HG03025 (cell line): ENCODE results near the gene PIAS4.
A peak's percentile ranks its signal among the peaks of the same experiment; 100 is the strongest.

ENCODE experiments used
- ATAC-seq: cut with Tn5 transposase; IDR thresholded peaks from one replicate; pipeline ENCODE4 v1.9.1; 2021; ENCODE audit warnings: mild to moderate bottlenecking, moderate library complexity; ENCODE audit not compliant: unreplicated experiment, low FRiP score

The PIAS4 gene

DNA sequence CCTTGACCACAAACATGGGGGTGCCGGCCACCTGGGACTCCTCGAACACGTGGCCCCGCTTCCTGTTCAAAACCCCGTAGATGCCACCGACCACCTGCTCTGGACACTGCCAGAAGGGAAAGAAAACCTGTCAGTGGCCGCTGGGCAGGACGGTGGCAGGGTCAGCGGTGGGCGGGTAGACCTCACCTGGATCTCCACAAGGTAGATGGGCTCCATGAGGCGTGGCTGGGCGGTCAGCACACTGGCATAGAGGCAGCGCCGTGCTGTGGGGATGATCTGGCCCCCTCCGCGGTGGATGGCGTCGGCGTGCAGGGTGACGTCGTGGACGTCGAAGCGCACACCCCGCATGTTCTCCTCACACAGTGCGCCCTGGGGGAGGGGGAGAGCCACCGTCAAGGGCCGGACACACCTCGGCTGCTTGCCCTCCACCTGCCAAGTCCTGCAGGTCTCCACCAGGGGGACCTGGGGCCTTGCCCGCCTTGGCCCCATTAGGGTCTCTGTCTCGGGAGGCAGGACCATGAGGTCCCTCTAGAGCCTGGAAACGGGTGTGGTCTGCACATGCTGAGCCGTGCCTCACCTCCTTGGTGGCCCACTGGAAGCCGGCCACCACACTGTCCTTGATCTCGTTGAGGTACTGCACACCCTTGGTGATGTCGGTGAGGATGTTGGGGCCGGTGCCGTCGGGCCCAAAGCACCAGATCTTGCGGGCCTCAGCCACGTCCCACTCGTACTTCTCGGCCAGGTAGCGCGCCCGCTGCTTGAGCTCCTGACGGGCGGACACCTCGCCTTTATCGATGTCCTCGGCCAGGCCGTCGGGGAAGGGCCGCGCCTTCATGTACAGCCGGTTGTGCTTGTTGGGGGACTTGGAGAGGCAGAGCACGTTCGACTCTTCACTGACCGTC lies 30.0 kb upstream of the PIAS4 start:
- ATAC-seq, result no peak

DNA sequence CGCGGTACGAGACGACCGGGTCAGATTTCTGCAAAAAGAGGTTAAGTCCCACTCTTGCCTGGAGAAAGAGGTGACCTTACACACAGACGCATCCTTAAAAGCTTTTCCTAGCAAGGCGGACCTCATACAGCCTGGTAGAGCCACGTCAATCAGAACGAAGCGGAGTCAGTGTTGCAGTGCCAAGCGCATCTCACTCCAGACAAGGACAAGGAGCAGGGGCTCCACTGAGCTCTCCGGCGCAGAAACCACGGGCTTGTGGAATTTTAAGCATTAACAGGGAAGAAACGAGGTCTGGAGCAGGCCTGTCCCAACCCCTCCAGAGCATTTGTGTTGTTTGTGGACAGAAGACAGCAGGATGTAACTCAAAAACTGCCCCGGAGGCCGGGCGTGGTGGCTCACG lies 29.4 kb upstream of the PIAS4 start:
- no peak for ATAC-seq

DNA sequence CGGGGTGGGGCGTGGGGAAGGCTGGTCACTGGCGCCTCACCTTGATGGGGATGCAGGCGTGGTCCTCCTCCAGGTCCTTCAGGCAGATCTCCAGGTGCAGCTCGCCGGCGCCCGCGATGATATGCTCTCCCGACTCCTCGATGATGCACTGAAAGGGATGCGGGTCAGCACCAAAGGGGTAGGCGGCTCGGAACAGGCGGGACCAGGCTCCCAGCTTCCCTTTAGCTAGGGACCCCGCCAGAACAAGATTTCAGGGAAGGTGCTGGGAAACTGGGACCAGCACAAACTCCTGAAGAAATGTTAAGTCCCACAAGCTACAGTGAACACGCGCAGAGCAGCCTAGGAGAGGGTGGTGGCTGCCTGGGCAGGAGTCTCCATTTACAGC lies 28.3 kb upstream of the PIAS4 start:
- ATAC-seq, result no peak

DNA sequence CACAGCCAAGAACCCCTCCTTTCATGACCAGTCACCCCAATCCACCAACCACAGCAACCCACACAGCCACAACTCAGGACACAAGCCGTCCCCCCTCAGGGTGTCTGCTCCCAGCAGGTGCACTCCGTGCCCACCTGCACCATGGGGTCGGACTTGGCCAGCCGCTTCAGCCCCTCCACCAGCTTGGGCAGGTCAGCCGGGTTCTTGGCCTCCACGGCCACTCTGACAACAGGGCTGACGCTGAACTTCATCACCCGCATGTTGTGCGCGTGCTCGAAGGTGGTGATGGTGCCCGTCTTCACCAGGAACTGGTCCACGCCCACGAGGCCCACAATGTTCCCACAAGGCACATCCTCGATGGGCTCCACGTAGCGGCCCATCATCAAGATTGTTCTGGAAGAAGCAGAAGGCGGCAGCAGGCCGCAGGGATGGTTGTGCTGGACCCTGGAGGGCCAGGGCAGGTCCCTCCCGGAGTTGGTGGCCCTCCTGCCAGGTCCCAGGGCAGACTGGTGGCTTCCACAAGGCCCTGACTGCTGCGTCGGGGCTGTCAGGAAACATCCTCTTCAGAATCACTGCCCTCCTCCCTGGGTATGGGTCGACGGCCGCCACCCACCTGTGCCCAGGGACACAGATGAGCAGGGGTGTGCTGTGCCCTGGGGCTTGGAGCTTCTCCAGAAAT lies 27.7 kb upstream of the PIAS4 start:
- no peak for ATAC-seq

DNA sequence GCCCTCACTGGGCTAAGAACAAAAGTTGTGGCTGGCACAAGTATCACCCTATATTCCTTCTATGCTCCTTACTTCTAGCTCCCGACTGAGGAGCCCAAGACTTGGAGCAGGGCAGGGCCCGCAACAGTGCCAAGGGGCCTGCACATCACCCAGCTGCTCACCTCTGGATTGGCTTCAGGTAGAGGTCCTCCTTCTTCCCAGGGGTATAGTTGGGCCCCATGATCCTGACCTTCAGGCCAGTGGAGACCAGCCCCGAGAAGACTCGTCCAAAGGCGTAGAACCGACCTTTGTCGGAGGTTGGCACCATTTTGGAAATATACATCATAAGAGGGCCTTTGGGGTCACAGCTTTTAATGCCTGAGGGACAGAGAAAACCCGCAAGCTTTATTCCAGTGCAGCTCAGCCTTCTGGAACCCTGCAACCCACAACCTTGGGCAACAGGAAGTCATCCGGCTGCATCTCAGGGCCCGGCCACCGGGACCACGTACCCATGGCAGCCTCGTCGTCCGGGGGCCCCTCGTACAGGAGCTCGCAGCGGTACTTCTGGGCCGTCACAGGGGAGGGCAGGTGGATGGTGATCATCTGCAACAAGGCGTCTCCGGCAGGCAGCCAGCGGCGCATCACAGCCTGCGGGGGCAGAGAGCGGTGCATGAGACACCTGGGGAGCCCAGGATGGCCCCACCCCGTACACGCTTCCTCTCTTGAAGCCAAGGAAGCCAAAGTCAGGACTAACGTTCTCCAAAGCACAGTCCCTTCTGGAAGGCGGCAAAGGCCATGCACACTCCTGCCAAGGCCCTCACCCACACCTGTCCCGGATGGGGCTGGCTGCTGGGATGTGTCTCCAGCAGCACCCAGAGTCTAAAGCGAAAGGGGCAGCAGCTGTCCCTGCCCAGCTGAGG lies 26.9 kb upstream of the PIAS4 start:
- no peak for ATAC-seq

DNA sequence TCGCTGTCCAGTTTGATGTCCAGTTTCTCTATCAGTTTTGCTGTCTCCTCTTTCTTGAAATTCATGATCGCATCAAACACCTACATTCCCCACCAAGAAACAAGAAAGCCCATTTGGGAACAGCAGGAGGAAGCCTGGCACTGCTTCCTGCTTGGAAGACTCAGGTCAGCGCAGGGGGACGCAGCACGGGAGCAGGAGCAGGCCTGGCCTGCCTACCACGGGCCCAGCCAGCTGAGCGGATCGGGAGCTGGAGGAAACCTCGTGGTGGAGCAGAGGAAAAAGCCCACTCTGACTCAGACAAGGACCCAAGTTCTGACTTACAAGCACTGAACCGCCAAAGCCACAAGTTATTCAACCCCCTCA lies 26.2 kb upstream of the PIAS4 start:
- ATAC-seq, result no peak

DNA sequence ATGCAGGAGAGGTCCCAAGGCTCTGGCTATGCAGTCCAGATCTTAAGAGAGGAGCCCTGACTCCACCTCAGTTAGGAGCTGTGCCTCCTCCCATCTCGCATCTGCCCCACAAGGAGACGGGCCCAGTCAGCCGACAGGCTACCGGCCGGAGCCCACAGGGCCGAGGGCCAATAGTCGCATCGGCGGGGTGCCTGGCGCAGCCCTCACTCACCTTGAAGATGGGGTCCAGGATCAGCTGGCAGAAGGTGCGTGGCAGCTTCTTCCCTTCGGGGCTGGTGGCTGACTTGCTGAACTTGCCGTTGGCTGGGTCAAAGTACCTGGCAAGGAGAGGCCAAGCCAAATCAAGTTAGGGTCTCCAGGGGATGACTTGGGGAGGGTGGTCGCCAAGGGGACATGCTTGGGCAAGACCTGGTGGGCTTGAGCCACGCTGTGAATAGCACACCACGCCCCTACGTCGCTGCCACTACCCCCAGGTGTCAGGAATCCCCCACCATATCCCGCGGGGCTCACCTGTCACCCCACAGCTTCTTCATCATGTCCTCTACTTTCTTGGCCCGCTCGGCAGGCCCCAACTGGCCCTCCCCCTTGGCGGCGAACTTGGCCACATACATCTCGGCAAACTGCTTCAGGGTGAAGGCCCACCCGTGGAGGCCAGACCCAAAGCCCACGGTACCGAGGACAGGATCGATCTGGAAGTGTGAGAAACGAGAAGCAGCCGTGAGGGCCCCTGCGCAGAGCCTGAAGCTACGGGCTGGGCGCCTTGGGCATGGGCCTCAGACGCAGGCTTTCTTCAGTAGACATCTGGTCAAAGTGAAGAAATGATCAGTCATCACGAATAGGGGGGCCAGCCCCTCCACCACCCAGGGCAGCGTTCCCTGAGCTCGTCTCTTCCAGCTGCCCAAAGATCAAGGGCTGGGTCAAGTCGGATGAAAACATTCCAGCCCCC lies 25.5 kb upstream of the PIAS4 start:
- no peak for ATAC-seq

DNA sequence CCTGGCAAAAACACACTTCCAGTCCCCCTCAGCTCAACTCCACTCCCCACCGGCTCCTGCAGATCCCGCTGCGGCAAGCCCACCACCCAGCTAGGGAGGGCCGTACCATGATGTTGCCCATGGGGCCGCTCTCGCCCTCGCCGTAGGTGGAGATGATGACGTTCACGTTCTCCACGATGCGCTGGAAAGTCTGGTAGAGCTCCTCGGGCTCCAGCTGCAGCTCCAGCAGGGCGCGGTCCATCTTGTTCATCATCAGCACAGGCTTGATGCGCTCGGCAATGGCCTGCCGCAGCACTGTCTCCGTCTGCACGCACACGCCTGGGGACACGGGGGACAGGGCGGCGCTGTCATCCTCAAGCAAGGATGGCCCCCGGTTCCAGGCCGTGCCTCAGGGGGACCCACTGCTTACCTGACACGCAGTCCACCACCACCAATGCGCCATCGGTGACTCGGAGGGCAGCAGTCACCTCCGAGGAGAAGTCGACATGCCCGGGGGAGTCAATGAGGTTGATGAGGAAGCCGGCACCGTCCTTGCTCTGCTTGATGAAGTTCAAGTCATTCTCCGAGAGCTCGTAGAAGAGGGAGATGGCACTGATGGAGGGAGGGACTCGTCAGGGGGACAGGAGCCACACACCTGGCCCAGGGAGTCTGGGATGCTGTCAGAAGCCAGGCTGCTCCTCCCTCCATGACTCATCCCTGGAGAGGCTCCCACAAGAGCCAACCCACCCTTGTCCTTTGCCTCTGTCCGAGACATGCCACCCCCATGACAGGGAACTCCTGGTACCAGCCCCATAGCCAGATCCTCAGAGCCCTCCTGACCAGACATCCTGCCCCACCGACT lies 24.6 kb upstream of the PIAS4 start:
- no peak for ATAC-seq

DNA sequence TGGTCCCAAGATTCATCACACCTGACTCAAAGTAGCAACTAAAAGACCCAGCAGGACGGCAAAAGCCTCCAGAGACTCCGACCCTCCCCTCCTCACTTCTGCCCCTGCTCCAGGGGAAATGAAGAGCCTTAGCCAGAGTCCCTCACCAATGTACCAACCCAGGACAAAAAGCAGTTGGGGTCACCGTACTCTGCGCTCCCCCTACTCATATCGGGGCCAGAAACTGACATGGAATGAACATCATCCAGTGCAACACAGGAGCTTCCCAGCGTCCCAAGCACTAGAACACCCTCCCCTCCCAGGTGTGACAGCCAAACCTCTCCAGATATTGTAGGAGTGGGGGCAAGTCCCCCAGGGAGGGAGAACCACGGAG lies 24.0 kb upstream of the PIAS4 start:
- no peak for ATAC-seq

DNA sequence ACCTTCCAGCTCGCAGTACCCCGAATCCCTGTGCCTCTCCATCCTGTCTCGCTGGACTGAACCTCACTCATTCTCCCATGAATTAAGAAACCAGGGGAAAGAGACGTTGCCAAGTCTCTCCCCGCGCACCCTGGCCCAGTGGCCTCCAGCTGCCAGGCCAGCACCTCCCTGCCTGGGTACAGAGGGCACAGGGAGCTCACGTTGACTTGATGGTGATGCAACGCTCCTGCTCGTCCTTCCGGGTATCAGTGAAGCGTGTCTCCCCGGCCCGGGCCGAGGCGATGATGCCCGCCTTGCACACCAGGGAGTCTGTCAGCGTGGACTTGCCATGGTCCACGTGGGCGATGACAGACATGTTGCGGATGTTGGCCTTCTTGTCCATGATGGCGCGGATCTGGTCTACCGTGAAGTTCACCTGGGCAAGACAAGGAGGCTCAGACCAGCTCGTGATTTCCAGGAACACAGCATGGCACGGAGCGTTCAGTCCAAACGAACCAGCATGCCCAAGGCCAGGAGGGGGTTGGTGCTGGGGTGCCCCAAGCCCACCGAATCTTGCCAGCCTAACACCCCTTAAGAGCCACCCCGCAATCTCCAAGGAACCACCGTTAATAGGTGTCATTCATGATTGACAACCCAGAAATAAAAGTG lies 23.5 kb upstream of the PIAS4 start:
- ATAC-seq, result no peak

DNA sequence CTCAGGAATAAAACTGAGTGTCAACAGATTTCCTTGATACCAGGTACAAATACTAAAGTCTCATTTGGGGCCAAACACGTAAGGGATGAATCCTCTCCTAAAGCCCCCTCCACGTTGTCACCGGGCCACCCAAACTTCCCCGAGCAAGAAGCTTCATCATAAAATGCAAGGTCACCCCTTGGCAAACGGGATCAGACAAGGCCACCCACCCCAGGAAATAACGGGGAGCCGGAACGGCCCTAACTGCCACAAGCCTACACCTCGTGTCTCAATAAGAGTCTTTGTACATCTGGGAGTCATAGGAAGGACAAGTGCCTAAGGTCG lies 23.0 kb upstream of the PIAS4 start:
- no peak for ATAC-seq

DNA sequence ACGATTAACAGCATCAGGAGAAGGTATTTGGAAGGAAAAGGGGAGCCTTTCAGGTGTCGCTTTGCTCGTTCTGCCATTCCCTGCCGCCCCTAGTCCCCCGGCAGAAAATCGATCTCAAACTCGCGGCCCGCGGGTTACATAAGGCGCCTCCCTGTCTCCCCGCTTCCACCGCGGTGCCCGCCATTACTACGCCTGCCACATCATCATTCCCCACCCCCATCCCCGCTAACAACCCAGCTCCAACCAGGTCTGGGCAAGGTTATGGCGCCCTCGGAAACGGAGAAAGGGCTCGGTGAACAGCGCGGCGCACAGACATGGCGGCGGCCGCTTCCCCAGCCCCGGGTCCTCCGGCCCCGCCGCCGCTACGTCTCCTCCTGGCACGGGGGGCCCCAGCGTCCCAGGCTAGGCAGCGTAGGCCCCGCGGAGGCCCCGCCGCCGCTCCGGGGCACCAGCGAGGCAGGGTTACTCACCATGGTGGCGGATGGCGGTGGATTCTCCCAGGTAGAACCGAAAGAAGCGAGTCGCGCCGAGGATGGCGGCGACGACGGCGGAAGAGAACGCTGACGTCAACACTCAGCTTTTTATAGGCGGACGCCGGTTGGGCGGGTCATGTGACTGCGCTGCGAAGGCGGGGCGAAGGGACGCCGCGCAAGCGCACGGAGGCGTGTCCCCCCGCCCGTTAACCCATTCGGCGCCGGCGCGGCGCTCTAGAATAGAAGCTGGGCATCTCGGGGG lies 22.5 kb upstream of the PIAS4 start, which contains the start of gene EEF2:
TSS of gene EEF2 (minus strand) at position 556 of the 735 bp plus-strand sequence. CDS start at position 473, 83 bp downstream.
- ATAC-seq, result peak; percentile 49

DNA sequence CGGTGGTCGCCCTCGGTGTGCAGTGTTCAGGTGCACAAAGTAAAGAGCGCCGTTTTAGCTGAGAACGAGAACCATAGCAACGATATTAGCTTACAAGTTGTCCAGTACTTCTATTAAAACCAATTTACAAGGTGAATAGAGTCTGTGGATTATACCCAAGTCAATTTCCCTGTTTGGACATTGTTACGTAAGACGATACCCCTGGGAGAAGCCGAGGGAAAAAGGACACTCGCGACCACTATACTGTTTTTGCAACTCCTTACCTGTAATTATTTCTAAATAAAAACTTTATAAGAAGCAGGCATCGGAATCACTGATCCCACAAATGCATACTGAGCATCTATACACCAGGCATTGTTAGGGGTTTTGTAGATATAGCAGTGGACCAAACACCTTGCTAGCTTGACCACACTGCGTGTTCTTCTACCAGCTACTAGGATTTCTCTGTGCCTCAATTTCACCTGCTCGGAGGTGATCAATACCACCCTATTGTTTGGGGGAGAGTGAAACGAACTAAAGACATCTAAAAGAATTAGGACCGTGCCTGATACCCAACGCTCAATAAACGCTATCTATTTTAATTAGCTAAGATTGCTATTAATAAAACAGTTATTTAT lies 21.8 kb upstream of the PIAS4 start:
- no peak for ATAC-seq

DNA sequence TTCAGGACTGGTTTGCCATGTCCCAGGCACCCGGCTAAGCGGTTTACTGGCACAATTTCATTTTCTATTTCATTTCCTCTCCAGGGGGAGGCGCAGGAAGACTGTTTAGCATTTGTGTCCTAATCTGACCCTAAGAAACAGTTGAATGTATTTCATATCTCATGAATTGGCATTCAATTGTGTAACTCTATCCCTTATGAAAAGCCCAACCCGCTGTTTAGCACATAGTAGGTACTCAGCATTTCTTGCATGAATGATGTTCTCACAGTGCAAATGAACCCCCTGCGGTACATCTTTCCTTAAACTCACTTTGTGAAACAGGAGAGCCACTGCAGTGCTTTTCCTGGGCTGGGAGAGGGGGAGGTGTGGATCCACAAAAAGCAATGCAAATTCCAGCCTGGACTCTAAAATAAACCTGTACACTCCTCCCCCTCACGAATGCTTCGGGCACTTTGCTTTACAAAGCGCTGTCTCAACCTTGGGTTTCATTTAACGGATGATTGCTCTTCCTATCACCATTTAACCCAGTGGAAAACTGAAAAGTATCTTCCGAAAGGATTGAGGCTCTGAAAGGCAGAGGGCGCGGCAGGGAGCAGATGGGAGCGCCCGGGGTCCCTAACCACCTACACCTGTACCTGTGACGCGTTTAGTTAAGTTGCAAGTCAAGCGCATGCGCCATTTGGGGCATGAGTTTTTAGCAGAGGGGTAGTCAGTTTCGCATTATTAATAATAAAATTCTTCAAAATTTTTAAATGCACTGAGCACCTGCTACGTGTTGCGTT lies 21.1 kb upstream of the PIAS4 start:
- ATAC-seq, result no peak

DNA sequence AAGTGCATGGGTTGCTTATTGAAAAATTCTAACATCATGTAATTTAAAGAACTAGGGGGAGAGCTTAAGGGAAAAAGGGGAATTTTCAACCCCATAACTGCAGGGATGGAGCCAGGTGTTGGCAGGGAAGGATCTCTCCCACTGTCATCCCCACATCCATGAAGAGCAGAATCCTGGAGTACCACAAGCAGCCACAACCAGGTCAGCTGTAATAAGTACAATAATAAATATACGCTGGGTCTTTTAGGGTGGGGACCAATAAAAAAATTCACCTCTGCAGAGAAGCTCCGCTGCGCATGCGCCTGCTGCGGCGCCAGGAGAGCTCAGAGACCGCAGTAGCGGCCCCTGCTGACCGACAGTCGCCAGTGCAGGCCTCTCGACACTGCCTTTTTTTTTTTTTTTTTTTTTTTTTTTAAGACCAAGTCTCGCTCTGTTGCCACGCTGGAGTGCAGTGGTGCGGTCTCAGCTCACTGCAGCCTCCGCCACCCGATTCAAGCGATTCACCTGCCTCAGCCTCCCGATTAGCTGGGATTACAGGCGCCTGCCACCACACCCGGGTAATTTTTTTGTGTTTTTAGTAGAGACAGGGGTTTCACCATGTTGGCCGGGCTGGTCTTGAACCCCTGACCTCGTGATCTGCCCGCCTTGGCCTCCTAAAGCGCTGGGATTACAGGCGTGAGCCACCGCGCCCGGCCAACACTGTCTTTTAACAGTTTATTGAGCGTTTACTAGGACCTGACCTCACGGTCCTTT lies 19.7 kb upstream of the PIAS4 start:
- ATAC-seq, result no peak

DNA sequence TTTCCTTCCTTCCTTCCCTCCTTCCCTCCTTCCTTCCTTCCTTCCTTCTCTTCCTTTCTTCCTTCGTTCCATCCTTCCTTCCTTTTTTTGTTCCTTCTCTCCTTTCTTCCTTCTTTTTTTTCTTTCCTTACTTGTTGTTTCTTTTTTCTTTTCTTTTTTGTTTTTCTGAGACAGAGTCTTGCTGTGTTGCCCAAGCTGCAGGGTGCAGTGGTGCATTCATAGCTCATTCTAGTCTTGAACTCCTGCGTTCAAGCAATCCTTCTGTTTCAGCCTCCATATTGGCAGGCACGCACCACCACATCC lies 16.8 kb upstream of the PIAS4 start:
- ATAC-seq, result no peak
